Subcutaneous abdominal adipose tissue (tissue), 5 donors: ENCODE measurements around the gene ARRB1.

Experiments used
- H3K27ac ChIP-seq: one replicate; pipeline ENCODE4 v1.7.0; 2013; ENCODE audit warnings: low read depth, mild to moderate bottlenecking, inconsistent platforms, low read length, moderate library complexity
- H3K27me3 ChIP-seq, 5 donors: one replicate each; pipeline ENCODE4 v1.7.0; 2013; ENCODE audit warnings: low read length in 5 of 5, inconsistent platforms in 1 of 5; ENCODE audit not compliant: control insufficient read depth in 5 of 5, insufficient read depth in 4 of 5
- H3K36me3 ChIP-seq, 5 donors: one replicate each; pipeline ENCODE4 v1.7.0; 2013; ENCODE audit warnings: low read length in 5 of 5; ENCODE audit not compliant: control insufficient read depth in 5 of 5, insufficient read depth in 5 of 5
- H3K4me1 ChIP-seq, 5 donors: one replicate each; pipeline ENCODE4 v1.7.0; 2013; ENCODE audit warnings: low read length in 5 of 5, mild to moderate bottlenecking in 3 of 5, moderate library complexity in 1 of 5; ENCODE audit not compliant: control insufficient read depth in 5 of 5, insufficient read depth in 5 of 5
- H3K4me3 ChIP-seq, 5 donors: one replicate each; pipeline ENCODE4 v1.7.0; 2013; ENCODE audit warnings: low read length in 5 of 5, low read depth in 1 of 5
- H3K9ac ChIP-seq, 5 donors: one replicate each; pipeline ENCODE4 v1.7.0; 2013; ENCODE audit warnings: low read length in 5 of 5, mild to moderate bottlenecking in 4 of 5, moderate library complexity in 3 of 5
- H3K9me3 ChIP-seq, 5 donors: one replicate each; pipeline ENCODE4 v1.7.0; 2013; ENCODE audit warnings: low read length in 5 of 5; ENCODE audit not compliant: control insufficient read depth in 5 of 5
- donor health status: healthy.
- donor health status: healthy.
- donor health status: healthy.
- donor health status: healthy.
- donor health status: healthy.

ARRB1 gene

DNA sequence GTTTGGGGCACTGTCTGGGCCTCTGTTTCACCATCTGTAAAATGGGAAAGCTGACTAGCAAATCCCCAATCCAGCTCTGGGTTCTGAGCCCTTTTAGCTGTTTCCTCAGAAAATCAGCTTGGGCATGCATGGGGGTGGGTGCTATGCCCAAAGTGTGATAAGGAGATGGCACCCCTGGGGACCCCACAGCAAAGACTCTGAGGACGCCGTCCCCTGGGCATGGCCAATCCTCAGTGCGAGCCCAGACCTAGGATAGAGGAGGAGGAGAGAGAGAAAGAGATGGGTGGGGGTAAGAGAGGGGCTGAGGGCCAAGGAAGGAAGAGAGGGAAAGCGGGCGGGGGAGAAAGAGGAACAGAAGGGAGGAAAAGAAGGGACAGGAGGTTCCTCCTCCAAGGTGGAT is 79.1 kb downstream of the ARRB1 start:
- Histone ChIP-seq H3K4me3 (no peak overlapping the region), H3K9ac (no peak overlapping the region), H3K27ac (no peak overlapping the region), H3K27me3 (no peaks in the 10 kb centered on the region), H3K9me3 (no peaks in the 10 kb centered on the region), H3K4me1 (peaks cover 0 to 21% (median 18%) of the 10 kb centered on the region in 5 donors), H3K36me3 (peaks cover 7 to 85% (median 79%) of the 10 kb centered on the region in 5 donors)

GRCh38 chr11:75271730-75272129 is 79.7 kb downstream of the ARRB1 start:
- Histone ChIP-seq H3K27me3 (no peaks in the 10 kb centered on the region), H3K4me1 (peaks cover 0 to 21% (median 16%) of the 10 kb centered on the region in 5 donors), H3K9ac (peak overlapping the region in 1 of 5 donors; percentile 37), H3K27ac (no peak overlapping the region), H3K9me3 (no peaks in the 10 kb centered on the region), H3K4me3 (no peak overlapping the region), H3K36me3 (peaks cover 7 to 84% (median 79%) of the 10 kb centered on the region in 5 donors)

GRCh38 chr11:75270896-75271418 is 80.5 kb downstream of the ARRB1 start:
- Histone ChIP-seq H3K27ac (no peak overlapping the region), H3K4me1 (peaks cover 0 to 21% (median 11%) of the 10 kb centered on the region in 5 donors), H3K27me3 (no peaks in the 10 kb centered on the region), H3K36me3 (peaks cover 2 to 84% (median 79%) of the 10 kb centered on the region in 5 donors), H3K9ac (peak overlapping the region in 1 of 5 donors; percentile 37), H3K4me3 (no peak overlapping the region), H3K9me3 (no peaks in the 10 kb centered on the region)

DNA sequence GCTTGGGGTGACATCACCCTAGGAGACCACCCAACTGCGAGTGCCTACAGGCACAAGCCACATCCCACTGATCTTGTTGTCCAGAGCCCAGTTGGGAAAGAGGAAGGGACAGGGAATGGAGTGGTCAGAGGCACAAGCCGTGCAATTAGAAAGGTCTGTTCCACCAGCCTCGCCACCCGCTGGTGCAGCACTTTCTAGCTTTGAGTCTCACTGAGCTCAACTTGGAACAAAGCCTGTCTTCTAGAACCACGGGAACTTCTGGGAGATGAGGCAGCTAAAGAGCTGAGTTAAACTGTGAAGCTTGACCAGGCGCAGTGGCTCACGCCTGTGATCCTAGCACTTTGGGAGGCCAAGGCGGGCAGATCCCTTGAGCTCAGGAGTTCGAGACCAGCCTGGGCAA is 81.6 kb downstream of the ARRB1 start:
- no peaks in the 10 kb centered on the region for H3K27me3 ChIP-seq
- no peak overlapping the region for H3K4me3 ChIP-seq
- H3K36me3 ChIP-seq: peaks cover 0 to 83% (median 79%) of the 10 kb centered on the region in 5 donors
- no peaks in the 10 kb centered on the region for H3K9me3 ChIP-seq
- H3K27ac ChIP-seq: no peak overlapping the region
- peaks cover 0 to 15% (median 6%) of the 10 kb centered on the region in 5 donors for H3K4me1 ChIP-seq
- no peak overlapping the region for H3K9ac ChIP-seq

DNA sequence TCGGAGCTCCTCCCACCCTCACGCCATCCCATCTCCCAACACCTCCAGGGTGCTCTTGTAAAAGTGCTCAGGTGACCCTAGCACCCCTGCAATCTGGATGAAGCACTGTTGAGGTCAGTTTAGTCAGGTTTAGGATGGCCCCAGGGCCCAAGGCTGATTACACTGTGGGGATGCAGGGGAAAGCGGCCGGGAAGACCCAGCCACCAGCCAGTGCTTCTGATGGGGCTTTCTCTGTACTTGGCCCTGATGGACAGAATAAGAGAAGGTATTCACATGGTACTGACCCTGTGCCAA is 82.1 kb downstream of the ARRB1 start:
- Histone ChIP-seq H3K27me3 (no peaks in the 10 kb centered on the region), H3K4me1 (peaks cover 0 to 18% (median 6%) of the 10 kb centered on the region in 5 donors), H3K36me3 (peaks cover 0 to 82% (median 78%) of the 10 kb centered on the region in 5 donors), H3K27ac (no peak overlapping the region), H3K9ac (no peak overlapping the region), H3K4me3 (no peak overlapping the region), H3K9me3 (no peaks in the 10 kb centered on the region)

- H3K27me3 ChIP-seq: no peaks in the 10 kb centered on the region
- H3K4me1 ChIP-seq: peaks cover 0 to 23% (median 9%) of the 10 kb centered on the region in 5 donors
- no peak overlapping the region for H3K9ac ChIP-seq
- no peak overlapping the region for H3K4me3 ChIP-seq
- H3K9me3 ChIP-seq: no peaks in the 10 kb centered on the region
- peaks cover 0 to 77% (median 73%) of the 10 kb centered on the region in 5 donors for H3K36me3 ChIP-seq
- H3K27ac ChIP-seq: no peak overlapping the region
These were observed 82.7 kb downstream of the ARRB1 start for GRCh38 chr11:75268626-75269366.

DNA sequence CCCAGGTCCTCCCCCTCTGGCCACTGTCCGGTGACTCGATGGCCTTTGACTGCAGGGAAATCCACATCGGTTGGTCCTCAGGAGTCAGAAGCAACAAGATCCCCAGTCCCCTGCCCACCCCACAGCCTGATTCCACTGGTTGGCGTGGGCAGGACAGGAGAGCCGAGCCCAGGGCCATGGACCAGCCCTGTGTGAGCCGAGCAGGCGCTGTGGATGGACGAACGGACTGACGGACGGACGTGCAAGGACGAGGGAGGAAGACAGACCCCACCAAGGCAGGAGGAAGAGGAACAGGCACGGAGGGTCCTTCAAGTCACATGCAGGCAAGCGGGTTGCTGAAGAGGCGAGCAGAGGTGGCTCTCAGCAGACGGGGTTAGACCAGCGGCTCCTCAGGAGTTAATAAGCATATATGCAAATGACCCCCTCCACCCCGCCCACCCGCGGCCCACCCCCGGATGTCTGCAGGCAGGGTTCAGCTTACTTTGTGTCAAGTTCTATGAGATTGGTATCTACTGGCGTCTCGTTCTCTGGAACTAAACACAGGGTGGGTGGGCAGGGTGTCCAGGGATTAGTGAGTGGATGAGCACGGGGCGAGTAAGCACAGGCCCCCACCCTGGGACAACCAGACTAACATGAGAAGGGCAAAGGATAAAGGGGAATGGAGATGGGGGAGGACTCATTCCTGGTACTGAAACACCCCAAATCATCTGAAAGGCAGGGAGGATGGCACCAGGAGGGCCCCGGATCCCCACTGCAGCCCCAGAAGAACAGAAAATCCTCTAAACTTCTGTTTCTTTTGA is 84.1 kb downstream of the ARRB1 start:
- Histone ChIP-seq H3K4me1 (peaks cover 0 to 36% (median 13%) of the 10 kb centered on the region in 5 donors), H3K36me3 (peaks cover 0 to 63% (median 59%) of the 10 kb centered on the region in 5 donors)

GRCh38 chr11:75265851-75266531 is 85.5 kb downstream of the ARRB1 start:
- Histone ChIP-seq H3K36me3 (peaks cover 0 to 49% (median 45%) of the 10 kb centered on the region in 5 donors), H3K4me3 (no peak overlapping the region), H3K9me3 (no peaks in the 10 kb centered on the region), H3K9ac (peak overlapping the region in 2 of 5 donors; percentile 26 to 43), H3K27me3 (no peaks in the 10 kb centered on the region), H3K27ac (no peak overlapping the region), H3K4me1 (peaks cover 0 to 40% (median 26%) of the 10 kb centered on the region in 5 donors)

More for the DNA sequence above, 84.1 kb downstream of the ARRB1 start:
- Histone ChIP-seq H3K27me3 (no peaks in the 10 kb centered on the region), H3K27ac (no peak overlapping the region), H3K9me3 (no peaks in the 10 kb centered on the region), H3K9ac (no peak overlapping the region), H3K4me3 (no peak overlapping the region)

DNA sequence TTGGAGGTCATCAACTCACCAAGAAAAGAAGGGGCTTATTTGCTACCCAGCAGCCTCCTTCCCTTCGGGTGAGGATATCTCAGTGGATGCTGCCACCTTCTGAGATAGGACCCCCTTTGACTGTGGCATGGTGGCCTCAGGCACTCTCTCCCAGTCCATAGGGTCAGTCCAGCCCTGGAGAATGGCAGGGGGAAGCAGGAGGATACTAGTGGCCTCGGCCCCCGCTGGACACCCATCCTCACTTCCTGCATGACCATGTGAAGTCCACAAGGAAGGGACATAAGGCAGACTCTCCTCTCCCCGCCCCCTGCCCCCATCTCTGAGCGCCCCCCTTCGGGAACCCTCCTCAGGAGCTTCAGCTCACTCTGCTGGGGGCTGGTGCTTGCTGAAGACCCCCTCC is 86.5 kb downstream of the ARRB1 start:
- H3K36me3 ChIP-seq: peaks cover 0 to 42% (median 41%) of the 10 kb centered on the region in 5 donors
- no peak overlapping the region for H3K27ac ChIP-seq
- H3K4me3 ChIP-seq: no peak overlapping the region
- H3K9ac ChIP-seq: no peak overlapping the region
- peaks cover 0 to 40% (median 33%) of the 10 kb centered on the region in 5 donors for H3K4me1 ChIP-seq
- no peaks in the 10 kb centered on the region for H3K9me3 ChIP-seq
- no peaks in the 10 kb centered on the region for H3K27me3 ChIP-seq
